Vagina (tissue), 2 donors: ENCODE data around the gene ACTR3C.

ENCODE experiments used
- CTCF ChIP-seq, 3 experiments: fragments of 450-650 bp in 2 of 3; fragments of 200-600 bp in 1 of 3; sonication (generic) in 1 of 3; IDR thresholded peaks; one replicate each; pipeline ENCODE4 v1.5.1; 2017 to 2019; ENCODE audit warnings: antibody characterized with exemption in 3 of 3, mild to moderate bottlenecking in 2 of 3, moderate library complexity in 2 of 3
- POLR2A ChIP-seq, 2 donors: fragments of 450-650 bp; IDR thresholded peaks; one replicate each; pipeline ENCODE4 v1.6.1; 2017; ENCODE audit warnings: antibody characterized with exemption in 2 of 2, mild to moderate bottlenecking in 2 of 2, moderate library complexity in 2 of 2

DNA sequence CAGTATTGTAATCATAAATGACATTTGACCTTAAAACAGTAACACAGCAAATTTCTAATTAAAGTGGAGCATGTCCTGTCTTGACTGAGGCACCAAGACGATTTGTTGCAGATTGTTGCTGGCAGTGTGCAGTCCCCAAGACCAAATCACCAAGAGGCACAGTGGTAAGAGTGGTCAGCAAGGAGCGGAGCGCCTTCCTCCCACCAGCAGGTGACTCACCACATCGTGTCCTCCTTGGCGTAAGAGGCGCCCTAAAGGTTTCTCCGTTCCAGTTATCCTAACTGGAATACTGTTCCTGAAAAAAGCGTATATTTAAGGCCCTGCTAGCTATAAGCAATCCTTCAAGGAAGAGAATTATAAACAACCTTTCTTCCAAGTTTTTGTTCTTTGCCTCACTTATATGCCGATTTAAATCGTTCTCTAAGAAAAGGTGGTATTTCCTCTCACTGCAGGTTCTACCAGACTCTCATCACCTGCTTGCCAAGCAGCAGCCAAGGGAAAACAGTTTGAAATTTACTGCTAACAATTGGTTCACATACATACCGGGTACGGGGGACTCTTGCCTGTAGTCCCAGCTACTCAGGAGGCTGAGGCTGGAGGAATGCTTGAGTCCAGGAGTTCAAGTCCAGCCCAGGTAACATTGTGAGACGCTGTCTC lies 34.6 kb upstream of the ACTR3C start:
- no peak for TF ChIP-seq CTCF (IDR thresholded peaks at IDR 0.05)
- no peak for TF ChIP-seq POLR2A (IDR thresholded peaks at IDR 0.05)
